GM21390 (cell line): ENCODE results near the gene PTX4.
"Not testable (repeated sequence)": the region's sequence is repeated elsewhere in the genome, so short reads cannot be mapped to it uniquely, and the experiment has no call there.

Experiments used
- ATAC-seq: cut with Tn5 transposase; IDR thresholded peaks from one replicate; pipeline ENCODE4 v1.9.1; 2021; ENCODE audit not compliant: unreplicated experiment

Gene PTX4

DNA sequence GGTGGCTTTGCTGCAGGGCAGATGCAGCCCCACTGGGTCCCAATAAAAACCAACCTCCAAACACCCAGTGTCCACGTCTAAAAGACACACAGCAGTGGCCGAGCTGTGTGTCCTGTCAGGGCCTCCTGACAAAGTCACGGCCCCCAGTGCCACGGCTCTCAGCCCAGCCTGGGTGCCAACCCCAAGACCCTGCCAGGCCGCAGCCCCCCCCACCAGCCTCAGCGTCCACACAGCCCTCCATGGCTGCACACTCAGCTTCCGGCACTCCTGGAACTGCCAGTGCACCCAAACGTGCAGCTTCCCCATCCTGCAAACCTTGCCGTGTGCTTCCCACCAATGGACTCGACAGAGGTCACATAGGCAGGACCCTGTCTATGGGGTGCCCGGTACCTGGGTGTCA lies 40.8 kb downstream of the PTX4 start:
- ATAC-seq: no peak

DNA sequence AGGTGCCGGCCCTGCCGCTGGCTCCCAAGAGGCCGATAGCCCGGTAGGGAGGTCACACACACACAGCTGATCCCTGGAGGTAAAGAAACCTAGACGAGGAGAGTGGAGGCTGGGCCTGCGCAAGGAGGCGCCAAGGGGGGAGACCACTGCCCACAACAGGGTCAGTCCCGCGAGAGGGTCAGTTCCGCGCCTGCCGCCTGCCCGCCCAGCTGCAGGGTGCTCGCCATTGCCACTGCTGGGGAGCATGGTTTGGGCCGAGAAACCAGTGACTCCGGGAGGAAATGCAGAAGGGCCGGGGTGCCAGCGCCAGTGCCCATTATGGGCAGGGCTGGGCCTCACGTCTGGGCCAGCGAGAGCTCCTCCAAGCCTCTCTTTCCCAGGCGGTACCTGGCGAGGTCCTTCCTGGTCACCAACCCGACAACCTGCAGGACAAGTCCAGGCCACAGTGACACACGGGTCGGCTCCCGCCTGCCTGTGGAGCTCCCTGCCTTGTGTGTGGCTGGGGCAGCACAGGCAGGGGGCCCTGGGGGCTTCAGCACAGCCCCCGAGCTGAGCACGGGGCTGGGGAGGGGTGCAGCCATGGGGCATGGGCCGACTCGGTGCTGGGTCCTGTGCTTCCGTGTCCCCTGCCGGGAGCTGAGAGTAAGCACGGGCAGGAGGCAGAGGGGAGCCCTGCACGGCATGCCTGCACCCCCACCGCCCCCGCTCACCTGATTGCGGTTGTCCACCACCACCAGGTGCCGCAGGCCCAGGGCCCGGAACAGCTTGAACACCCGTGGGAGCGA lies 42.3 kb downstream of the PTX4 start:
- no peak for ATAC-seq

DNA sequence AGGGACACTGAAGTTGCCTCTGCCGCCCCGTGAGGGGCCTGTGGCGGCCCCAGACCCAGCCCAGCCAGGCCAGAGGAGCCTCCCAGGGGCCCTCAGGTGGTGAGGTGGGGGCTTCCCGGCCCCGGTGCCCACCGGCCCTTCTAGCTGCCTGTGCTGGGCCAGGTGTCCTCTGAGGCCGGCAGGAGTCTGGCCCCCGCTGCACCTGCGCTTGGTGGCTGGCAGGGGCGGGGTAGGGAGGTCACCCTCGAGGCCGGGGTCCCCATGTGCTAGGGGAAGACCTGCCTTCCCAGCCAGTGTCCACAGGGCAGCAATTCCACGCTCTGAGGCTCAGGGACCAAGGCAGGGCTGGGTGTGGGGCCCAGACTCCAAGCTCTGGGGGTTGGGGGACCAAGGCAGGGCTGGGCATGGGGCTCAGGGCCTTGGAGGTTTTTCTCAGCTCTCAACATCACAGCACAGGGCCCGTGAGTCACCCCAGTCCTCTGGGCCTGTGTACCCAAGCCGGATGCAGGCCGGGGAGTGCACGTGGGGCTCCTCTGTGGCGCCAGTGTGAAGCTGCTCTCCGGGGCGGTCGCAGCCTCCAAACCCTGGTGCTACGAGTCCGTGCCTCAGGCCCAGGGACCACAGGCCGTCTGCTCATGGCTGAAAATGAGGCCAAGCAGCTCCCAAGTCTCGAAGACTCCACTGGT lies 43.1 kb downstream of the PTX4 start:
- ATAC-seq: no peak

DNA sequence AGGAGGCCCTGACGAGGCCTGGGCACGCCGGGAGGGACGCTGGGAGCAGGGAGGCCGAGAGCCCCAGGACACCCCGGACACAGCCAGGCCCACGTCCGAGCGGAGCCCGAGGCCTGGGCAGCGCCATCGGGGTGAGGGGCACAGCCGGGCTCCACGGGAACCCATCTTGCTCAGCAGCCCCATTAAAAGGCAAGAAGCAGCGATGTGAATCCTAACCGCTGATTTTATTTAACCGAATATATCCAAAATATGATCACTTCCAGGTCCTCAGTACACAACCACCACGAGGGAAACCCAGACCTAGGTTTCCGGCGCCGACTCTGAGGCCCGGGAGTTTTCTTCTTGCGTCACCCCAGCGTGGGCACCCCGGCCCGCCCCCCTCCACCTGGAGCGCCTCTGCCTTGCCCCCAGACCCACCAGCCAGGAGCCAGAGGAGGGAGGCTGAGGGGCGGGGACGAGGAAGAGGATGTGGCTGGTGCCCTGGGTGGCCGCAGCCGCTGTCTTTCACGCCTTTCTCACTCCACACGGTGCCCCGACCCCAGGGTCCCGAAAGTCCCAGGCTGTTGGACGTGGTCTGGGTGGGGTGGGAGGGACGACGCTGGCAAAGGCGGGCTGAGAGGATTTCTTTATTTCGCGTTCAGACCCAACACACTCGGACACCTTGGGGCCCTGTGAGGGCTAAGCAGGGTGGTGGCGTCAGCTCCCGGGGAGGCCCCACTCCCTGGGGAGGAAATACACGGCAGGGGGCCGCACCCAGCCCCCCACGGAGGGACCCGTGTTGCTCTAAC lies 43.8 kb downstream of the PTX4 start:
- ATAC-seq: no peak

DNA sequence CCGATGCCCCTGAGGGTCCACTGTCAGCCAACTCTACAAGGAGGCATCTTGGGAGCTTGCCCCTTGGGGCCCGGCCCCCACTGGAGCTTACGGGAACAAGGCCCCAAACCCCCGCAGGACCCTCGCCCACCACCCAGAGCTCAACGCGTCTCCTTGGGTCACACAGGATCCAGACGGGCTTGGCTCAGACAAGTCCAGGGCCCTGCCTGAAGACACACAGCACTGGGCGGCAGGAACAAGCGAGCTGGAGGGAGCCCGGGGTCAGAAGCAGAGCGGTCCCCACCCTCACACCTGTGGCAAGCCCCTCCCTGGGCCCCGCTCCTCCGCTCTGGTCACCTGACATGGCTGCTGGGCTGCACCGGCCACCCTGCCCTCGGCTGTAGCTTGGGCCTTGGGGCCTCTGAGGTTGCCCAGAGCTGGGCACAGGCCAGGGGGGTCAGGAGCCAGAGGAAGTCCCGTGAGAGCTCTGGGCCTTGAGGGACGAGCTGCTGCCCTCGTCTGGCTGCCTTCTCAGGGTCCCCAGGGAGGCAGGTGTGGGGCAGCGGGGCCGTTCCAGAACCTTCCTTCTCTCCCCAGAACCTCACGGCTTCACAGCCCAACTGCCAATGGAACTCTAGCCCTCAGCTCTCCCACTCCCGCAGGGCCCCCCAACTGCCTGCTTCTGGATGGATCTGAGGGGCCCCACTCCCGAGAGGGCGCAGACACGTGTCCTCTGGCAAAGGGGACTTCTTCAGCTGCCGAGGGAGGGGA lies 44.6 kb downstream of the PTX4 start, which contains the start of gene CCDC154:
Gene CCDC154, minus strand, starts transcription at position 577 of the 750 bp plus-strand sequence. Its CDS starts 234 bp downstream, at position 343.
- ATAC-seq: no peak

DNA sequence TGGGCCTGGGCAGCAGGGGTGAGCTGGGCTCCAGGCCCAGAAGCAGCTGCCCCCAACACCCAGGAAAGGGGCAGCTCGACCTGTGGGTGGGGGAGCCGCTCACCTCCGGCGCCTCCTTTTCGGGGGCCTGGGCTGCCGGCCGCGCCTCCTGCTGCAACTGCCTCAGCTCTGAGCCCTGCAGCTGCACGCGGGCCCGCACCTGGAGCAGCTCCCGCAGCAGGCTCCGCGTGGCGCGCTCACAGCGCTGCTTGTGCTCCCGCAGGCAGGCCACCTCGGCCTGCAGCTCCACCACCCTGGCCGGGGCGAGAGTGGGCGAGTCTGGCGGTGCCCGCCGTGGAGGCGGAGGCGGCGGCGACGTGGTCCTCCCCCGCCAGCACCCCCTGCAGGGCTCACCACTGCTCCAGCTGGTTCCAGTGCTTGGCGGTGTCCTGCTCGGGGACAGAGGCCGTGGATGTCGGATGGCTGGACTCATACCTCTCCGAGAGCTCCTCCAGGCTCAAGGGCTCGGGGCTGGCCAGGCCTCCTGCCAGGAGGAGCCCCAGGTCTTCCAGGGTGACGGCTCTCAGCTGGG lies 45.3 kb downstream of the PTX4 start:
- no peak for ATAC-seq

DNA sequence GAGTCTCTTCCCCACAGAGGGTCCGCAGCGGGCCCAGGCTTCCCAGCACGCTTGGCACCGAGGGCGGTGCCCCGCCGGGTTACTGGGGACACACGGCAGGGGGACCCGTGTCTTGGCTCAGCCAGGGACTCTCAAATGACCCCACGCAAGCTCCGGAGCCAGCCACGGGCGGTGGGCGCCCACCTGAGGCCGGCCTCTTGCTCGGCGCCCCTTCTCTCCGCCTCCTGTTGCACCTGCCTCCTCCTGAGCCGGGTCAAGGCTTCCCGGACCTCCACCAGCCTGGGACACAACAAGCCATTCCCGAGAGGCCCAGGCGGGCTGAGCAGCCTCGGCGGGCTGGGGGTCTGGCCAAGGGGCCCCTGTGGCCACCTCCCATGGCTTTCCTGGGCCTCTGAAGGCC lies 46.0 kb downstream of the PTX4 start:
- no peak for ATAC-seq

DNA sequence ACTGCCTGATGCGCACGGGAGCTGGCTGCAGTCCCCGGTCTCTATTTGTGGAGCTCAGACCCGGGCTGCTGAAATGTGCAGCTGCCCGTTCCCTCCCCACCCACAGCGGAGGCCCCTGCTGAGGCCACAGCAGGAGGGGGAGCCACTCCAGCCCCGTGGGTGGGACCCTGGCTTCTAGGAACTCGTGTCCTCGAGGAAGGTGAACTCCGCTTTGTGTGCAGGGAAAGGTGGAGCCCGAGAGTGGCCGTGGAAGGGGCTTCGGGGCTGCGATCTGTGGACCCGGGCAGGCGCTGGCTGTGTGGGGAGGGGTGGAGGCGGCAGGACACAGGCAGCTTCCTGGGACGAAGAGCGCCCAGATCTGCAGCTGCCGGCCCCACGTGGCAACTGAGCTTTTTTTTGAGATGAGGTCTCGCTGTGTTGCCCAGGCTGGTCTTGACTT lies 47.3 kb downstream of the PTX4 start:
- ATAC-seq: no peak

DNA sequence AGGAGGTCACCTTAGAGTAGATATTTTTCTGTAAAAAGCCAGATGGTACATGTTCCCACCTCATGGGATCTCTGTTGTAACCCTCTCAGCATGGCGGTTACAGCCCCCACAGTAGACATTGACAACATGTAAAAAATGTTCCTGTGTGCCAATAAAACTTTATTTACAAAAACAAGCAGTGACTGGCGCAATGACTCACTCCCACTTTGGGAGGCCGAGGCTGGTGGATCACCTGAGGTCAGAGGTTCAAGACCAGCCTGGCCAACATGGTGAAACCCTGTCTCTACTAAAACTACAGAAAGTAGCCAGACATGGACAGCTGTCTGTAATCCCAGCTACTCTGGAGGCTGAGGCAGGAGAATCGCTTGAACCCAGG lies 49.1 kb downstream of the PTX4 start:
- not testable (repeated sequence) for ATAC-seq

DNA sequence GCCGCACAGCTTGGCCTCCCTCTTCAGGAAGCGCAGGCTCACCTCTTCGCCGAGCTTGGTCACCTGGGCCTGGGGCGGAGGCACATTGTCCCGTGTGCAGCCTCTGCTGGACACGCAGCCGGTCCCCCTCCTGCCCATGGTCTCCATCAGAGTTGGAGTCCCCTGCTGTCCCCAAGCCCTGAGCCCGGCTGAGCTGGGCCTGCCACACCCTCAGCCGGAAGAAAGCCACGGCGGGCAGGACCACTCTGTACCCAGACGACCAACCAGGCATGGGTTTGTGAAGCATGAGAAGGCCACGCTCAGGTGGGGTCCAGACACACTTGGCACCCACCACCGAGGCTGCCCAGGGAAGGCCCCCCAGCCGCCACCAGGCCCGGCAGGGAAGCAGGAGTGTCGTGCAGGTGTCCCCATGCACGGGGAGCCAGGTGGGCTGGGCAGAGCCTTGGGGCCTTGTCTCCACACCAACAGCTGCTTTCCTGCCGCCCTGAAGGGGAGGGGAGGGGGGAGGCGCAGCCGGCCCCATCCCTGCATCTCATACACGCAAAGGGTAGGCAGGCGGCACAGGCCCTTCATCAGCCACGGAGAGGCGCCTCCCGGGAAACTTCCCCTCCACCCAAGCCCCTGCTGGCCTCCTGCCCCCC lies 49.6 kb downstream of the PTX4 start:
- no peak for ATAC-seq

DNA sequence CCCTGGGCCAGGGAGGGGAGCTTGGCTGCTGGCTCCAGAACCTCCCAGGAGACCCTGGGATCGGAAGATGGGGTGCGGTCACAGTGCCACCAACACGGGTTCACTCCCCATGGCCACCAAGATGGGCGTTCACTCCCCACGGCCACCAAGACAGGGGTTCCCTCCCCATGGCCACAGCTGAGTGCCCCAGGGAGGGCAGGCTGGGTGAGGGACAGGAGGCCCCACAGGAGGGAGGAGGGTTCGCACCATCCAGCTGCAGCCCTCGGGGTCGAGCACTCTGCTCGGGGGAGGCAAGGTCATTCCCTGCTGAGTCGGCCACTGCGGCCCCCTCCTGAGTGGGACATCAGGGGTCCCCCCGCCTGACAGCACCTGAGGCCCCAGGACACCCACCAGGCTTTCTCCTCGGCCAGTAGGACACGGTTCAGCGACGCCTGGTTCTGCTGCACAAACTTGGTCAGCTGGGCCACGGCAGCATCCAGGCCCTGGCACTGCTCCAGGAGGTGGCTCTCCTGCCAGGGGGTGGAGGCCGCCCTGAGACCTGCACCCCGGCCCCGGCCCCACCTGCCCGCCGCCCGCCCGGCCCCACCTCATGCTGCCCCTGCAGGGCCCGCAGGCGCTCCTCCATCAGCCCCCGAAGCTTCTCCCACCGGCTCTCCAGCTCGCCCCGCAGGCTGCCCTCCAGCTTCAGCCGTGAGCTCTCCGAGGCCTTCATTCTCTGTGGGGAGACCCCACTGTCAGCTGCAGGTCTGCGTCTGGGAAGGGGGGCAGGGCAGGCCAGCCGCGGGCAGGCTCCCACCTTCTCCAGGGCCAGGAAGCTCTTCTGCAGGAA lies 50.3 kb downstream of the PTX4 start:
- no peak for ATAC-seq

DNA sequence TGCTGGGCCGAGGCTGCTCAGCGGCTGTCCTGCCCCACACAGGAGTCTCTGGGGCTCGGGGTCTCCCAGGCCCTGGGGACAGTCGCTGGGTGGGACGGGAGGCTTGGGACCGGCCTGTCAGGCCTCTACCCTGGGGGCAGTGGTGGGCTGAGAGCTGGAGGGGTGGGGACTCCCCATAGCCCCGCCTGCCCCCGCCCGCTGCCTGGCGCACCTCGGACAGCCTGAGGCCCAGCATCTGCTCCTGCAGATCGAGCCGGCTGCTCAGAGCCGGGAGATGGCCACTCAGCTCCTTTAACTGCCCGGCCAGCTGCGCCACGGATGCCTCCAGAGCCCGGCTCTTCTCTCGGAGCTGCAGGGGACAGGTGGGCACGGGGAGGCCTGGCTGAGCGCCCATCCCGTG lies 51.1 kb downstream of the PTX4 start:
- no peak for ATAC-seq

DNA sequence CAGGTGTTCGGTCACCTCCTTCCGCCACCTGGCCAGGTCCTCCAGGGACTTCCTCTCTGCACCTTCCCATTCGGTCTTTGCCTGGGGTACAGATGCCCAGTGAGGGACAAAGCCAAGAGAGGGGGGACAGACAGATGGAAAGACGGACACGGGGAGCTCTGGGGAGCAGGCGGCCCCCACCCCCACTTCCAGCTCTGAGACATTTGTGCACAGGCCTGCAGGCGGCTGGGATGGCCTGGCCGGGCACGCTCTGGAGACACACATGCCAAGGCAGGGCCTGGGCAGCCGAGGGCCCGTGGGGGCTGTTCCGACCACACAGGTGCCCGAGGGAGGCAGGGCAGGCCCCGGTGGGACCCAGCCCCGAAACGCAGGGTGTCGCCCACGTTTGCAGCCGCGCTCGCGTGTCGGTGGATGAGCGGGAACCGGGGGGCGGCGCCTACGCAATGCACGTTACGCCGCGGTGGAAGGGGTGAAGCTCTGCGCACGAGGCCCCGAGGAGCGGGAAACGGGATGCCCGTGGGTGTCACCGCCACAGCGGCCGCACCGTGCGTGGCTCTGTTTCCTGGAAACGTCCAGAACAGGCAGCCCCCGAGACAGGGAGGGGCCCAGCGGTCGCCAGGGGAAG lies 51.9 kb downstream of the PTX4 start:
- no peak for ATAC-seq

DNA sequence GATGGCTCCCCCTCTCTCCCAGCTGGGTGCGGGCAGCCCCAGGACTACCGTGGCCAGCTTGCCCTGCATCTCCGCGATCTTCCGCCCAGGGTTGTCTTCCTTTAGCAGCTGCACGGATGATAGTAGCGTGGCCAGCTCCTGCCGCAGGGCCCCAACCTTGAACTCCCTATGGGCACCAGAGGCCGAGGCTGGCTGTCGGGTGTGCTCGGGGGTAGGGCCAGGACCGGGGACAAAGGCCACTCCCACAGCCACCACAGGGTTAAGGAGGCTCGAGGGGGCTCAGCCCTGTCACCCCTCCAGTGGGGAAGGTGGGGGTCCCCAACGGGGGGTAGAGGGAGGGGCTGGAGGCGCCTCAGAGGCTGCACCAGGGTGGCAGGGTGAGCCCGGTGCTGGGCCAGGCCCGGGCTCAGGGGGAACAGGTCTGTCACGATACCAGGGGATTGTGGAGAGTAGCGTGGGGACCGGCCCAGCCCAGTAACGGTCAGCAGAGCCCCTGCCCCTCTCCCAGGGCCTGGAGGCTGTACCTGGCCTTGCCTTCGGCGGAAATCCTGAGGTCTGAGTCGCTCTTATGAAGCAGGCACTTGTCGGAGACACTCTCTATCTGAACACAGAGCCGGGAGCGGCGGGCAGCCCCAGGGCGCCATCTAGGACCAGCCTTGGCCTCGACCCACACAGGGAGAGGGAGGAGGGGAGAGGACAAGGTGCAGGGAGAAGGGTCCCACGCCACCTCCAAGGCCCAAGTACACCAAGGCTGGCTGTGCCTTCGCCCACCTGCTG lies 52.6 kb downstream of the PTX4 start:
- no peak for ATAC-seq
